Mucosa of gallbladder (tissue), 1 donor: ENCODE results near the gene DUSP16. TPM values are rescaled to one million over a fixed set of nuclear protein-coding genes. Genes with fewer than 3 reads are reported as not detected.
A peak's percentile ranks its signal among the peaks of the same experiment; 100 is the strongest.
"Not testable (repeated sequence)": the region's sequence is repeated elsewhere in the genome, so short reads cannot be mapped to it uniquely, and the experiment has no call there.

Experiments used
- DNase-seq: peaks from one replicate; pipeline ENCODE4 v3.0.0-alpha.2; 2020; ENCODE audit warnings: low spot score
- total RNA-seq: library from RNA; stranded (reverse); gene quantifications from one replicate; pipeline ENCODE4 v1.2.1, GENCODE V29; 2021
- donor health status: DM: no; HTN: no; CAD: no.

Gene DUSP16
- total RNA-seq, 1 donor from 2014 or later = 65.9 TPM

- not testable (repeated sequence) for DNase-seq
These were observed 40.0 kb downstream of the DUSP16 start for GRCh38 chr12:12522657-12523056.

GRCh38 chr12:12521888-12522287 is 40.8 kb downstream of the DUSP16 start:
- DNase-seq = no peak

DNA sequence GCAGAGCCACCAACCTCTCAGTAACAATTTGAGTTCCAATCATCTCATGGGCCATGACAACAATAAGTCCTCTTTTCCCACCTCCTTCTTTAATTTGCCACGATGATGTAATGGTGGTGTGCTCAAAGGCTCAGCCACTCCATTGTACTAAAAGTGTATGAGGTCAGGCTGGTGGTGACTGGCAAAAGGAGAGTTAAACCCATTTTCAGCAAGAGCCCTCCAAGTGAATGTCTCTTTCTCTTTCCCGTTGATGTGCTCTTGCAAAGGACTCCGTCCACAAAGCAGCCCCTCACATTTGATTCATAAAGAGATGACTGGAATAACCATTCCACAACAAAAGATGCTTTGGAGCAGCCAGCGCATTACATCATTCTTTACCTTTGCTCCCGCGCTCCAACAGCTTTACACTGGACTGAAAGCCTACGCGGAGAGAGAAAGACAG is 41.6 kb downstream of the DUSP16 start:
- DNase-seq = no peak

- DNase-seq = no peak
These were observed 42.4 kb downstream of the DUSP16 start for GRCh38 chr12:12520273-12520672.

DNA sequence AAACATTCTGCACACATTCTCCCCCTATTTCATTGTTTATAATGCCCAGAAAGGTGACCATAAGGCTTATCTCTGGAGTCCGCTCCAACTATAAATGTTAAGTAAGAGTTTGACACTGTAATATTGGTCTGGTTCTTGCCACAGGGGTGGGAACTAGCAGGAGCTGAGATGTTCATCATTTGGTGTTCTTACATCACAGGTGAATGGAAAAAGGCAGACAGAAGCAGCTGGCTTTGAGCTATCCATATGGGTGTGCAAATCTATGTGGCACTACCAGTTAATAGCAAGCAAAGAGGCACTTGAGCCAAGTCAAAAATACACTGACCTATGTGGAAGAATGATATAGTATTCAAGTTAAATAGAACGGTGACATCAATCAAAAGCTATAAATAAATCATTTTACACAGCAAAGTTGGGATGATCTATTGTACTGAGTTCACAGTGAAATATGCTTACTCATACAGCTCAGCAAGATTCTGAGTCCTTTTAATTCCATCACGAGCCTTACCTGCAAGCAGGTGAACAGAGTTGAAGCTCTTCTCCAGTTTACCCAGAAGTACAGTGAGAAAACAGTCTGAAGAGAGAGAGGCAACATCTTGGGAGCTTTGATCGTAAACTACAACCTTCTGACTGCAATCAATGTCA is 43.2 kb downstream of the DUSP16 start:
- DNase-seq = no peak

DNA sequence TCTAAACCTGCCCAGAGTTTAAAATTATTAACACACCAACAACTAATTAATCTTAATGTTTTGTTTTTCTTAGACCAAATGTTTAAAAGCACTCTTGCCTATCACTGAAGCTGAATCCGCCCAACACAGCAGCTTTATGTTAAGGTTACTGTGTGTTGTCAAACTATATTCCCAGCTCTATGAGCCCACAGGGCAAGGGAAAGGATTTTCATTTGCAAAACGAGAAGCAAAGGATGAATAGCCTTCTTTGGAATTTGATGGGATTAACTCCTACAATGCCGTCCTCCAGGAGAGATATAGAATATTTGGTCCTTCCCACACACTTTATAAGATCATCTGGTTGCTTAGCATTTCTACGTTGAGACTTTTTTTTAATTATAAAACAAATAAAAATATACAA is 43.7 kb downstream of the DUSP16 start:
- no peak for DNase-seq

DNA sequence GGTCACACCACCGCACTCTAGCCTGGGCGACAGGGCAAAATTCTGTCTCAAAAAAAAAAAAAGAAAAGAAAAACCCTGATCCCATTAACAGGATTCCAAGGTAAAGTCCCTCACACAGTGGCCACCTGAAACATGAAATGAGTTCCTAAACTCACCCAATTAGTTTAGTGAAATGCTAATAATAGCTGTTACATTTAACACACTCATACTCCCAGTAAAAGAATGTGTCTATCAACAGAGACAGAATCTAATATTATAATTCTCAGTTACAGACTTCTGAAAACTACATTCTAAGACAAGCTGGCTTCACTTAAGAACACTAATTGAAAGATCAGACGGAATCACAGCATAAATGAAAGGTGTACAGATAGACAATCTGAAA is 44.2 kb downstream of the DUSP16 start:
- no peak for DNase-seq

DNA sequence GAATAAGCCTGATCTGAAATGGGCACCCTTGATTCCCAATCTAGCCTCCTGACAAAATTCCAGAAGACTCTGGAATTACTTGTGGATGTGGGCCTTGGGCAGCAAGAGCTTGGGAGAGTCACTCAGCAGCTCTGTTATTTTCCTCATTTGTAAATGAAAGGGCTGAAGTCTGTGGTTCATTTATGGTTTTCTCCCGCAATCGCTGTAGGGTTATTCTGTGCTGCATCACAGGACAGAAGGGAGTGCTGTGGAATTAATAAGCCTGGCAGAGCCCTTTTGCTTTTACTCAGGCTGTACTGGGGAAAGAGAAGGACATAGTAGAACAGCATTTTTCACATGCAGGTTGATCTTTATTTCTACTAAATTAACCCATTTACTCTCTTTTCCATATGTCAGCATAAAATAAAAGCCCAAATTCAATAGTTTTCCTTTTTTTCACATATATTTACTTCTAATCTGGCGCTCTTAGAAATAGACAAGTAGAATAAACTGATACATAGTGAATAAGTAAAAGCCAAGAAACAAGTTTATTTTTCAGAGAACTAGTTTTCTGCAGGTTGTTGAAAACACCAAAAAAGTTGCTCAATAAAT is 49.2 kb downstream of the DUSP16 start:
- DNase-seq = no peak

GRCh38 chr12:12511895-12512711 is 50.6 kb downstream of the DUSP16 start:
- no peak for DNase-seq

DNA sequence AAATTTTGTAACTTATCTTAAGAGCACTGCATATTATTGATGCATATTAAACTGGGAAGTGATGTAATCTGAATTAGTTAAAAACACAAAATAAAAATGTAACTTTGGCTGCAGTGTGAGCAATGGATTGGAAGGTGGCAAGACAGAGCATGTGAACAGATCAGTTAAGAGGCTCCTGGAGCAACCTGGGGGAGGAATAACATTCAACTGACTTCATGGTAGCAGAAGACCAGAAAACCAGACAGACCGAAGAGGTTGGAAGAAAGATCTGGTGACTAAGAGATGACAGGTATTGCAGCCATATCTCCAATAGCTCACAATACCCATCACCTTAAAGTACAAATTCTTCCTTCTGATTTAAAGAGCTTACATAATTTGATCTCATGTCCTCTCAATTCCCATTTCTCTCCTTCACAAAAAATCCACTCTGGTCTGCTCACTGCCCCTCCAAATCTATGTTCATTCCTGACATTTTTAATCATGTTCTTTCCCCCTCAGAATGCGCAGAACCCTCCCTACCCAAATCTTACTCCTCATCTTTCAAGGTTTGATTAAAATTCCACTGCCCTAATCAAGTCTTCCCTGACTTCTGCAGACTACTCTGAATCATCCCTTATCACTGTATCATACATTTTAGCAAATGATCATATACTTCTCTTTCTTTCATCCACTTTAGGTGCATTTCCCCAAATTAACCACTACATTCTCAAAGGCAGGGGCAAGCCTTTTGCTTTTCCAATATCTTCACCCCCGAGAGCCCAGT is 51.5 kb downstream of the DUSP16 start:
- DNase-seq = no peak

DNA sequence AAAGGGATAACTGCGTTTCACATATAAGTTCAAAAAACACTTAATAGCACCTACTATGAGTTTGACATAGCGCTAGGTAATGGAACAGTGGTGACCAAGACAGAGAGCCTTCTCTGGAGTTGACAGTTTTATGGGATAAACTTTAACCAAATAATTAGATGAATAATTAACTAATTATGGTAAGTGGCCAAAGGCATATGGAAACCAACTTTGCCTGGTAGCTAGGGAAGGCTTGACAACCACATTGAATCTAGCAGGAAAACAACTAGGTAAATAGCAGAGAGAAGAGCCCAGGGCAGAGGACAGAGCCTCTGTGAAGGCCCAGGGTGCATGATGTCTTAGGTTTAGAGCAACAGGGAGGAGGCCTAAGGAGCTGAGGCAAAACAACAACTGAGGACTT is 52.1 kb downstream of the DUSP16 start:
- no peak for DNase-seq

GRCh38 chr12:12510141-12510540 is 52.5 kb downstream of the DUSP16 start:
- no peak for DNase-seq

DNA sequence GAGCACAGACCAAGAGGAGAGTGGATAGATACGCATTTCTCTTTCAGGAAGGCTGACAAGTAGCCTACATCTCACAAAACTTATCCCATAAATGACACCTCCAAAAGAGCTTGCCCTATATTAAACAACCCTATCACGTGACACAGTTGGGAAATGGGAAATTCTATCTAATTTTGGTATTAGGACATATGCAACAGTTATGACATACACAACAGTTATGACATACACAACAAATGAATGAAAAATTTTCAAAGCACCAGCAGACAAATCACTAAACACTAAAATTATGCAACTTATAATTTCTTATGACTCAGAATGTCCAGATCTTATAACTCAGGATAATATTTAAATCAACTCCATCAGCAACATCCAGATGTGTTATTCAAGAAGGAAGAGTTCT is 54.1 kb downstream of the DUSP16 start:
- no peak for DNase-seq

DNA sequence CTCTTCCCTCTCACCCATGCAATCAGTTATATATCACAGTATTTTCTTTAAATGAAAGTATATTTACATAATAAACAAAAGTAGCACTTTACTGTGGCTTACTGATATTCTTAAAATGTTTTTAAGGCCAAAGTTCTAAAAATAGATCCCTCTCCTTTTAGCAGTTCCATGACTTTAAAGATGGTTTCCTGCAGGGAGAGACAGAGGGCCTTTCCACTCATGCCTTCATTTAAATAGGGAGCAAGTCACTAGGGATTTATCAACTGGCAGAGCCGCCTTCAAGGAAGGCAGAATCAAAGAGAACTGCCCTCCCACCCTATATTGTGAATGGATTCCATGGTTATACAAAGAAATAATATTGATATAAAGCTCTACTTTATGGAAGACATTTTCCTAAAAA is 55.5 kb downstream of the DUSP16 start:
- DNase-seq = no peak

DNA sequence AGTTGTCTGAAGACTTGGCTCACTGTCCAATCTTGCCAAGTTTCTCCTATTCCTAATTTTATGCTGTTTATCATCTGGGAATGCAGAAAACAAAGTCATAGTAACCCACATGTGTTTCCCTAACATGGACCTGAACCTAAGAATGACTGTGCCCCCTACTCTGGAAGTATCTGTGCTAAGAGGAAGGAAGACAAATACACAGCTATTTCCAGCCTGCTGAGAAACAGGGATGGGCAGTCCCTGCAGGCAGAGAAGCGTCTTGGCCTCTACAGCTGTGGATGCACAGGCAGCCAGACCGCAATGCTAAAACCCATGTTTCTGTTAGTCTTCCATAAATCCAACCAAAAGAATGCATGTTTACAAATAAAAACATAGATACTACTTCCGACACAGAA is 56.2 kb downstream of the DUSP16 start:
- DNase-seq = peak; percentile 32

GRCh38 chr12:12505544-12506495 is 56.8 kb downstream of the DUSP16 start:
- DNase-seq = no peak

GRCh38 chr12:12503384-12504078 is 59.1 kb downstream of the DUSP16 start:
- no peak for DNase-seq

DNA sequence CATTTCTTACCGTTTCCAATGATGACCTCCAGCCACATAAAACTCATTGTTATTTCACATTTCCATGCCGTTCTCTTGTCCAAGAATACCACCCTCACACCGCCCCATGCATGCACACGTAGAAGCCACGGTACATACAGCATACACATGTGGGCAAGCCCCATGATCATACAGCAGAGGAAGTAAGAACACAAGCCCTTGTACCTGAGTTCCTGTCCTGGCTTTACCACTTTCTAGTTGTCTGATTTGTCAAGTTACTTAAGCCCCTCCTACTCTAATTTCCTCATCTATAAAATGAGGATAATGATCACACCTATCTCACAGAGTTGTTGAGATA is 59.9 kb downstream of the DUSP16 start:
- DNase-seq = no peak

GRCh38 chr12:12502130-12502814 is 60.4 kb downstream of the DUSP16 start:
- DNase-seq = not testable (repeated sequence)

DNA sequence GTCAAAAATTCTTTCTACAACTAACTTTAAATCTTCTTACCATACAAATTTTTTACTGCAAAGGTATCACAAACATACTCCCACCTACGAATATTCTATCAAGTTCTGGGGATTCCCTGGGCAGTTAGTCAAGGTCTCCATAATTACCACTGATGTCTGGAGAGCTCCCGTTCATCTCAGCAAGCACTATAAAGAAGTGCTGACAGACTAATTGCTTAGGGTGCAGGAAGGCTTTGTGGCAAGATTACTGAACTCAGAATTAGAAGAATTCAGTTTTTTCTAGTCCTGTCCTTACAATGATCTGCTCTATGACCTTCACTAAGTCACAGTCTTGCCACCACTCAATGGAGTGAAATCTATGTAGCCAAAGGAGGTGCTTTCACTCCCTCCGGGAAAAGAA is 61.5 kb downstream of the DUSP16 start:
- no peak for DNase-seq
